HG03354 (cell line): Measurements from ENCODE around the gene UBXN11.
"Not testable (repeated sequence)": the region's sequence is repeated elsewhere in the genome, so short reads cannot be mapped to it uniquely, and the experiment has no call there.

Experiments
- ATAC-seq: cut with Tn5 transposase; IDR thresholded peaks from one replicate; pipeline ENCODE4 v1.9.1; 2021; ENCODE audit warnings: mild to moderate bottlenecking; ENCODE audit not compliant: unreplicated experiment, poor library complexity, severe bottlenecking

UBXN11 gene

GRCh38 chr1:26307966-26308899 is 1.8 kb upstream of the UBXN11 start:
- not testable (repeated sequence) for ATAC-seq

DNA sequence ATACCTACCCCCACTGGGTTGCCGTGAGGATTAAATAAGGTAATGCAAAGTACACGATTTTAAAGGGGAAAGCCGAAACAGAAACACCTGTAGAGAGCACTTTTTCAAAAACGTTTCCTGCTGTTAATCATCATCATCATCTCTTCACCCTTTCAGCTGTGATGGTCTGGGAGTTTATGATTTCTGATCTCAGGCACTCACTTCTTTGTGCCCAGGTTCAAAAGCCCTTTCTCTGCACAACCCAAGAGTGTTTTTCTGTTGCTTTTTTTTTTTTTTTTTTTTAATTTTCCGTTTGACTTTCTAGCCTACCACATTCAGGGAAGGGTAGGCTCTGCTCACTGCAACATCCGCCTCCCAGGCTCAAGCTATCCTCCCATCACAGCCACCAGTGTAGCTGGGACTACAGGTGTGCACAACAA is 936 bp upstream of the UBXN11 start:
- ATAC-seq = no peak

- ATAC-seq = peak; percentile 17
Measured at GRCh38 chr1:26305667-26306289, 658 bp downstream of the UBXN11 start.

- ATAC-seq = no peak
Measured at GRCh38 chr1:26302733-26303405, 3.6 kb downstream of the UBXN11 start.

DNA sequence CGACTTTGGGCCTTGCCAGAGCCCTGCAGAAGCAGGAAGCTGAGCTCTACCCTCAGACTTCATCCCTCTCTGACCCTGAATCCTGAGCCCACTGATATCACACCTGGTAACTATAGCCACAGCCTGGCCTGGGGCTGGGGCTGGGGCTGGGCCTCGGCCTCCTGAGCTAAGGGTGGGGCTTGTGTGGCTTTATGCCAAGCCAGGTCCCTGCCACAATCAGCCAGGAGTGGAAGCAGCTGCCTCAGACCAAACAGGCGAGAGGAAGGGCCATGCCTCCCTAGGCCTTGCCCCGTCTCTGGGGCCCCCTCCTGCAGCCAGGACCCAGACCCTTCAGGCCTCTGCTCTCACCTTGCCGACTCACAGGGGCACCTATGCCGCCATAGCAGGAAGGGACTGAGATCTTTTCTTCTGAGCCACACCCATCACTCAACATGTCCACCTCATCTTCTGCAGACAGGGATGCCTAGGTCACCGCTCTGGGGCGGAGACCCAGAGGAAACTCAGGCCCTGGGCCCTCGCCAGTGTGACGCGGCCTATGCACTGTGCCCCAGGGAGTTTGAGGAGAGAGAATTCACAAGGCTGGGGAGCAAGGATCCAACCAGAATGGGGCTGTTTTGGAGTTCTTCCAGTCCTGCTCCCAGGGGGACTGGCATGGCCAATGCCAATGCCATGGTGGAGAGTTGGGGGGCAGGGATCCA is 5.7 kb downstream of the UBXN11 start:
- ATAC-seq = no peak

DNA sequence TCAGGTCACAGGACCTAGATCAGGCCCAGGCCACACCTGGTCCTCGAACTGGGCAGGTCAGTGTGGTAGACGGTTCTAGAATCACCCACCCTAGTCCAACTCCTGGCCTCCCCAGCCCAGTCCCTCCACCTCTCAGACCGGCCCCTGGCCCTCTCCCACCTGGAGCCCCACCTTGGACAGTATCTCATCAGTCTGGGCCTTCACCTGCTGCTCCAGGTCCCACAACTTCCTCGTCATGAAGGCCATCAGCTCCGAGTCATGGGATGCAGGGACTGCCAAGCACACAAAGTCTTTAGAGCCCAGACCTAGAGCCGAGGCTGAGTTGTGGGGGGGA is 8.7 kb downstream of the UBXN11 start:
- no peak for ATAC-seq

- no peak for ATAC-seq
Measured at GRCh38 chr1:26297057-26297790, 9.2 kb downstream of the UBXN11 start.

GRCh38 chr1:26296340-26297056 is 9.9 kb downstream of the UBXN11 start:
- no peak for ATAC-seq

DNA sequence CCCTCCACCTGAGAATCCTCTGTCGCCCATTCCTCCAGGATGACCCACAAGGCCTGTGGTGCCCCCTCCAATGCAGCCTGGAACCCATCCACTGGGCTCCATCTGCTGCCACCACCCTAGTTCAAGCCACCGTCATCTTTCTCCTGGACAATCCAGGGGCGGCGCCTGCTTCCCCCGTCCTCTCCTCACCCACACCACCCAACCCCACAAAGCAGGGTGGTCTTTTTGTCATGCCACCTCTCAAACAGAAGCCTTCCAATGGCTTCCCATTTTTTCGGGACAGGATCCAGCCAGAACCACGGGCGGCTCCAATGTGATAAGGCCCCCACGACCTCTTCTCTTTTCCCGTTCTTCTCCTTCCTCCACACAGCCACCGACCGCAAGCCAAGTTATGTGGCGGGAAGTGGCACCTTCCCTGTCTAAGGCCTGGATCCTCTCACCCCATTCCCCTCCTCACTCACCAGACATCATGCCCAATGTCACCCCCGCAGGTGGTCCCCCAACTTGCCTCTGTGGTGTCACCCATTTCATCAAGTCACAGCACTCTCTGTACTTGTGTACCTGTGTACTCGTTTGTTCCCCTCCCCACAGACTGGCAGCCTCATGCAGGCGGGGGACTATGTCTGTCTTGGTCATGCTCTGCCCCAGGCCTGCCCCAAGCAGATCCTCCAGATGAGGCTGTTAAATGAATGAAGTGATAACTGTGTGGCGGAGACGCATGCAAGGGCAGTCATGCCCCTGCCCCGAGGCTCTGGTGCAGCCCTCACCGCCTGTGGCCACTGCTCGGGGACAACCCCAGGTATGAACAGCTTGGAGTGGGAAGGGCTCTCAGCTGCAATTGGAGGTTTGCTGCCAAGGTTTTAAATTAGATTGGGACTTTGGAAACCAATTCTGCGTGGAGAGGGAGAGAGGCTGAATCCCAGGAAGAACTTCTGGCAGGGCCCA is 11.0 kb downstream of the UBXN11 start:
- no peak for ATAC-seq

DNA sequence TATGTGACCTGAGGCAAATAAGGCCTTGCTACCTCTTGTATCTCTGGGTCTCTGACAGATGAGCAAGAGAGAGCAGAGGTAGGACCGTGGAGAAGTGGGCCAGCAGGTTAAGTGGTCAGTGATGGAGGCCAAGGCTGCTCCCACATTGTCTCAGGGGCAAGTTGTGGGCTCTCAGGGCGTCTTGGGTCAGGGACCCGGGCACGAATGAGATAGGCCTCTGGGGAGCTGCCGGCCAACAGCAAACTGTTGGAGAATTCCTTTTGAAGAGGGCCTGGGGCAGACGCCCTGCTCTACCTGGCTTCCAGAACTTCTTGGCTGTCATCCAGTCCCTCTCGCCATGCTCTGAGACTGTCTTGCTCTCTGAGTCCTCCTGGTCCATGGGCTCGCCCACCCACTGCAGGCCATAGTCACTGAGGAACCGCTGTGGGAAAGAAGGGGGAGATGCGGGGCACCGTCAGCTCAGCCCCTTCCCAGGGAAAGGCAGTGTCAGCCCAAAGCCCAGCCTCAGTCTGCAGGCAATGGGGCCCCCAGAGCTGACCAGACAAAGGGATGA is 12.4 kb downstream of the UBXN11 start:
- no peak for ATAC-seq

DNA sequence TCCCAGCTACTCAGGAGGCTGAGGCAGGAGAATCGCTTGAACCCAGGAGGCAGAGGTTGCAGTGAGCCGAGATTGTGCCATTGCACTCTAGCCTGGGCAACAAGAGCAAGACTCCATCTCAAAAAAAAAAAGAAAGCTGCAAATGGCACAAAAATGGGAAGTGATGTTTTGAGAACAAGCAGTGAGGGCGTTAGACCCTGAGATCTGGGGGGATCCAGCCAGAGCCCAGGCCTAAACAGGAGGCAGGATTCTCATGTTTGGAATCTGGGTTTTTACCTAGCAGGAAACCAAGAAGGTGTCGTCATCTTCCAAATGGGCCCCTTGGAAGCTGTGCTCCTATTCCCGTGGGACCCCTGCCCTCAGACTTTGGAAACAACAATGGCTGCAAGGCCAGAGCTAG is 13.7 kb downstream of the UBXN11 start:
- ATAC-seq = not testable (repeated sequence)

GRCh38 chr1:26291939-26292338 is 14.5 kb downstream of the UBXN11 start:
- no peak for ATAC-seq

DNA sequence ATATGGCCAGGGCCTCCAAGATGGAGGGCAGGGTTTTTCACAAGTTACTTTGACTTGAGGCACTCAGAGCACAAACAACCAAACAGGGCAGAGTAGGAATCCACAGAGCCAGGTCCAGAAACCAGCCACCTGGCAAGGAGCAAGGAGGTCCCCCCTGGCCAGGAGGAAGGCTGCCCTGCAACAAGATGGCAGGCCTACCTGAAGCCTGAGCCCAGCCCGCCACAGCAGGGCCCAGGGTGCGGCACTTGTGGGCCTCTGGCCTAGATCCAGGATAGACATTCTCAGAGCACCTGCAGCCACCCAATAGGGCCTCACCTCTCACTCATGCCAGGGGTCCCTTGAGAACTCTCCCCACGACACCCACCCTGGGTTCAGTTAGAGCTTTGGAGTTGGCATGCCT is 15.0 kb downstream of the UBXN11 start:
- ATAC-seq = no peak

DNA sequence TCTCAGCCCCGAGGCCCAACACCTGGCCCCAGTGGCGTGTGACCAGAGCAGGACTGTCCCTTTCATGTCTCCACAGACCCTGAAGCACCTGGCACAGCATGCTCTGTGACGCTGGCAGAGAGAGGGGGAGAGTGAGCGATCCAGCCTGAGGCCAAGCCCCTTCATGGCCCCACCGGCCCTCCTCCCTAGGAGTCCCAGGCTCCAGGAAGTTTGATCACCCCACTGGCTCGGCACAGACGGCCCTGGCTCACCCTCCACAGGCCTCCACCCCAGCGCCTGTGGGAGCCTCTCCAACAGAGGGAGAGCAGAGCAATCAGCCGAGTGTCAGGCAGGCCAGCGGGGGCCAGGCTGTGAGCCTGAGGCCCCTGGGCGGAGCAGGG is 15.6 kb downstream of the UBXN11 start:
- no peak for ATAC-seq

- ATAC-seq = no peak
Measured at GRCh38 chr1:26290122-26290881, 16.1 kb downstream of the UBXN11 start.

DNA sequence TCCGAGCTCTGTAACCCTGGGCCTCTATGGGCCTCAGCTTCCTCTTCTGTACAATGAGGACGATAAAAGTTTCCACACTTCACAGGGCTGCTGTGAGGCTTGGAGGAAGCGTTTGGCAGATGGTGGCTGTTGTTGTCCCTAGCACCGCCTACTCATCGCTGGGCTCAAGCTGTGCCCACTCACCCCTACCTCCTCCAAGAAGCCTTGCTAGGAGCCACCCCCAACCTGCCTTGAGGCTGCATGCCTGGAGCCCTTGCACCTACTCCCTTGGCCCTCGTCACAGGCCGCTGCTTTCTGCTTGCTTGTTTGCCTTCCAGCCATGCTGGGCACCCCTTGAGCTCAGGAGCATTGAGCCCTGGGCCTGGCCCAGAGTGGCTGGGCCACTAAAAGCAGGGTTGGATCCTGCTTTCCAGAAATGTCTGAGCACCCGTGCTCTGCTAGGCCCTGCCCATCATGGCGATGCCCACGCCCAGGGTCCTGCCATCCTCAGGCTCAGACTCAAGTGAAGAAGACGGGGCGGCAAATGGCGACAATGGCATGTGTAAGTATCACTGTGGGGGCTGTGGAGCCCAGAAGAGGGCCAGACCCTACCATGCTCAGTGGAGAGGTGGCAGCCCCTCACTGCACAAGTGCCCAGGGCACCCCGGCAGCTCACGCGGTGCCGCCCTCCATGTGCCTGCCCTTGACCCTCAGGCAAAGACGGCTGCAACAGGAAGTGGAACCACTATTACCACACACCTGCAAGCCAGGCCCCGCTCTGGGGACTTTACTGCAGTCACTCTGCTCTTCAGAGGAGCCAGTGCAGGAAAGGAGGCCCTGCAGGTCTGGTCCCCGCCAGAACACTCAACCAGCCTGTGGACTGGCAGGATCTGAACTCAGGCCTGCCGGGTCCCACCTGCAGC is 17.0 kb downstream of the UBXN11 start:
- ATAC-seq = peak; percentile 43
